C4-2B (cell line): Measurements from ENCODE around the gene PAX9.
"Not testable (repeated sequence)": the region's sequence is repeated elsewhere in the genome, so short reads cannot be mapped to it uniquely, and the experiment has no call there.

ENCODE experiments used
- H3K27ac ChIP-seq: fragments of 450-650 bp; 2 replicates; pipeline ENCODE4 v1.5.1; 2017
- ZFX ChIP-seq: fragments of 450-650 bp; IDR thresholded peaks from 2 replicates; pipeline ENCODE4 v1.6.1; 2017
- TF ChIP-seq, protein P1 (sequence below): fragments of 450-650 bp; conservative IDR thresholded peaks from 2 replicates; pipeline ENCODE4 v1.5.1; 2017; ENCODE audit warnings: mild to moderate bottlenecking

PAX9 gene

GRCh38 chr14:36682338-36682737 lies 20.7 kb downstream of the PAX9 start:
- TF ChIP-seq ZFX: no peak
- TF ChIP-seq, protein P1, sequence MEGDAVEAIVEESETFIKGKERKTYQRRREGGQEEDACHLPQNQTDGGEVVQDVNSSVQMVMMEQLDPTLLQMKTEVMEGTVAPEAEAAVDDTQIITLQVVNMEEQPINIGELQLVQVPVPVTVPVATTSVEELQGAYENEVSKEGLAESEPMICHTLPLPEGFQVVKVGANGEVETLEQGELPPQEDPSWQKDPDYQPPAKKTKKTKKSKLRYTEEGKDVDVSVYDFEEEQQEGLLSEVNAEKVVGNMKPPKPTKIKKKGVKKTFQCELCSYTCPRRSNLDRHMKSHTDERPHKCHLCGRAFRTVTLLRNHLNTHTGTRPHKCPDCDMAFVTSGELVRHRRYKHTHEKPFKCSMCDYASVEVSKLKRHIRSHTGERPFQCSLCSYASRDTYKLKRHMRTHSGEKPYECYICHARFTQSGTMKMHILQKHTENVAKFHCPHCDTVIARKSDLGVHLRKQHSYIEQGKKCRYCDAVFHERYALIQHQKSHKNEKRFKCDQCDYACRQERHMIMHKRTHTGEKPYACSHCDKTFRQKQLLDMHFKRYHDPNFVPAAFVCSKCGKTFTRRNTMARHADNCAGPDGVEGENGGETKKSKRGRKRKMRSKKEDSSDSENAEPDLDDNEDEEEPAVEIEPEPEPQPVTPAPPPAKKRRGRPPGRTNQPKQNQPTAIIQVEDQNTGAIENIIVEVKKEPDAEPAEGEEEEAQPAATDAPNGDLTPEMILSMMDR: no peak
- H3K27ac ChIP-seq: no peak overlapping the region; the same call in 1 of the 2 replicates

GRCh38 chr14:36683083-36683724 lies 21.5 kb downstream of the PAX9 start:
- TF ChIP-seq ZFX: no peak
- TF ChIP-seq, protein P1: no peak
- peak overlapping the region; percentile 56 for H3K27ac ChIP-seq

- TF ChIP-seq, protein P1: no peak
- no peak for TF ChIP-seq ZFX
- no peak overlapping the region for H3K27ac ChIP-seq
Observed at GRCh38 chr14:36684946-36685345, 23.3 kb downstream of the PAX9 start.

DNA sequence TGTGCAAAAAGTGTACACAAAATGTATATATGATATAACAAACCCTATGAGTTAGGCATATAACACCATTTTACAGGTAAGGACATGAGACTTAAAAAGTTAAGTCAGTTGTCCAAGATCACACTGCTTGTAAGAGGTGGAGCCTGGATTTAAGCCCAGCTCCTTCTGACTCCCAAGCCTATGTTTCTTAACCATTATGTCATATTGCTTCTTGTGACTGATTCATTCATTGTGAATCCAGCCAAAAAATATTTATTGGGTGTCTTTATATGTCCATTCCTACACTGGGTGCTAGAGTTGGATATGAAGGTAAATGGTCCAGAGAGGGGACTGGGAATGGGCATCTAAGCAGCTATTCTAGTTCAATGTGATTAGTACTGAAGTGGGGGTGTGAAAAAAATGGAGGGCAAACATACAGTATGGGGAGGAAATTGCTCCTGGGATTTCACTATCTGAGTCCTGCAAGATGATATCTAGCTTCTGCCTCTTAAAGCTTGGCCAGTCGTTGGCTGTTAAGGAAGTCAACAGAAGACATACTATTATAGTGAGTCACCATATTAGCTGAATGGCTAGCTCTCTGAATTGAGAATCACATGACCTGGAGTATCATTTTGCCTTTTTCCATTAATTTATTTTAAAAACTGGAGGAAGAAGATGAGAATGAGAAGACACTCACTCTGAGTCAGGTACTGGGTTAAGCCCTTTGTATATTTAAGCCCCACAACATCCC lies 28.8 kb downstream of the PAX9 start:
- no peak for TF ChIP-seq ZFX
- TF ChIP-seq, protein P1: no peak
- no peak overlapping the region for H3K27ac ChIP-seq

- not testable (repeated sequence) for H3K27ac ChIP-seq
Observed at GRCh38 chr14:36699420-36699819, 37.8 kb downstream of the PAX9 start.

- TF ChIP-seq ZFX: no peak
- TF ChIP-seq, protein P1: no peak
- H3K27ac ChIP-seq: no peak overlapping the region
Observed at GRCh38 chr14:36700651-36701050, 39.0 kb downstream of the PAX9 start.

- H3K27ac ChIP-seq: no peak overlapping the region
- TF ChIP-seq ZFX: no peak
- TF ChIP-seq, protein P1: no peak
Observed at GRCh38 chr14:36701132-36701531, 39.5 kb downstream of the PAX9 start.
